K562 (cell line): ENCODE data around the gene SLC35D2. TPM values are rescaled to one million over a fixed set of nuclear protein-coding genes. Genes with fewer than 3 reads are reported as not detected.

Experiments
- ARID1B ChIP-seq: fragments of 450-650 bp; IDR thresholded peaks from 2 replicates; pipeline ENCODE4 v1.6.1; 2016; ENCODE audit warnings: antibody characterized with exemption, mild to moderate bottlenecking, inconsistent platforms
- ATF7 ChIP-seq: fragments of 450-650 bp; IDR thresholded peaks from 2 replicates; pipeline ENCODE4 v1.7.1; 2014; ENCODE audit warnings: mild to moderate bottlenecking, moderate library complexity
- C11orf30 ChIP-seq: fragments of 450-650 bp; IDR thresholded peaks from 2 replicates; pipeline ENCODE4 v1.6.1; 2016; ENCODE audit warnings: low read depth, mild to moderate bottlenecking
- DPF2 ChIP-seq: fragments of 450-650 bp; IDR thresholded peaks from 2 replicates; pipeline ENCODE4 v1.6.1; 2016
- HDAC1 ChIP-seq, 2 experiments: fragments of 450-650 bp; IDR thresholded peaks; 2 replicates each; pipeline ENCODE4 v1.6.1; 2016 to 2017; ENCODE audit warnings: inconsistent platforms in 1 of 2, mild to moderate bottlenecking in 1 of 2, moderate library complexity in 1 of 2
- PBX2 ChIP-seq, 2 experiments: IDR thresholded peaks in 1 of 2; conservative IDR thresholded peaks in 1 of 2; 2 replicates each; pipeline ENCODE4 v1.6.1; 2016; ENCODE audit warnings: low read depth in 2 of 2, mild to moderate bottlenecking in 1 of 2, missing compliant biosample characterization in 1 of 2, missing genetic modification characterization in 1 of 2, moderate library complexity in 1 of 2
- POLR2AphosphoS5 ChIP-seq: IDR thresholded peaks from 2 replicates; pipeline ENCODE4 v1.6.1; 2011; ENCODE audit warnings: mild to moderate bottlenecking, low read depth, low read length, moderate library complexity; ENCODE audit not compliant: control insufficient read depth, insufficient read depth
- RBM17 ChIP-seq: fragments of 200-400 bp; formaldehyde crosslinking; IDR thresholded peaks from 2 replicates; pipeline ENCODE4 v1.6.1; 2017; ENCODE audit warnings: low read depth, mild to moderate bottlenecking, low read length, borderline replicate concordance
- SIN3A ChIP-seq, 2 experiments: fragments of 150-350 bp in 1 of 2; IDR thresholded peaks; 2 replicates each; pipeline ENCODE4 v1.6.1; 2011 to 2016; ENCODE audit warnings: borderline replicate concordance in 2 of 2, low read depth in 2 of 2, low read length in 2 of 2, mild to moderate bottlenecking in 2 of 2, moderate library complexity in 2 of 2; ENCODE audit not compliant: control insufficient read depth in 1 of 2
- SMARCE1 ChIP-seq: fragments of 450-650 bp; IDR thresholded peaks from 2 replicates; pipeline ENCODE4 v1.7.1; 2016; ENCODE audit warnings: mild to moderate bottlenecking
- SREBF1 ChIP-seq: fragments of 150-350 bp; IDR thresholded peaks from 2 replicates; pipeline ENCODE4 v1.6.1; 2014; ENCODE audit warnings: antibody characterized with exemption, low read depth, low read length, borderline replicate concordance
- TARDBP ChIP-seq: fragments of 450-650 bp; IDR thresholded peaks from 2 replicates; pipeline ENCODE4 v1.6.1; 2016
- ZNF121 ChIP-seq: sonication (generic); formaldehyde crosslinking; conservative IDR thresholded peaks from 2 replicates; pipeline ENCODE4 v1.8.0; 2022; ENCODE audit warnings: missing genetic modification reagents
- ZNF274 ChIP-seq: IDR thresholded peaks from 2 replicates; pipeline ENCODE4 v1.6.1; 2011; ENCODE audit warnings: low read depth, mild to moderate bottlenecking, low read length, moderate library complexity, borderline replicate concordance
- polyA plus RNA-seq, 8 experiments: library from polyadenylated mRNA; depleted of rRNA in 4 of 8; stranded (reverse) in 5 of 8; unstranded in 3 of 8; fragments of >200 nt; fragmentation: Nextera tagmentation in 2 of 8; fragmentation: Illumina TruSeq in 1 of 8; extraction: Ambion mirVana in 2 of 8; extraction: Trizol in 1 of 8; gene quantifications; 2 replicates each; pipeline versions ENCODE4 v1.2.1 to v1.2.3, GENCODE V29; 2011 to 2014; ENCODE audit warnings: inconsistent platforms in 1 of 8, missing spikeins in 1 of 8
- total RNA-seq, 7 experiments: library from RNA; depleted of rRNA in 6 of 7; stranded (reverse); fragments of >200 nt in 6 of 7; fragmentation: Illumina TruSeq in 2 of 7; extraction: Trizol in 2 of 7; gene quantifications; 2 replicates each; pipeline versions ENCODE4 v1.2.1 to v1.2.3, GENCODE V29; 2011 to 2021; ENCODE audit warnings: low replicate concordance in 1 of 7
- TF ChIP-seq, protein P1 (sequence below): fragments of 450-650 bp; IDR thresholded peaks from 2 replicates; pipeline ENCODE4 v1.6.1; 2017; ENCODE audit warnings: antibody characterized with exemption, mild to moderate bottlenecking
- TF ChIP-seq, protein P2 (sequence below): sonication (generic); formaldehyde crosslinking; IDR thresholded peaks from 2 replicates; pipeline ENCODE4 v1.9.0; 2022; ENCODE audit warnings: mild to moderate bottlenecking, missing genetic modification reagents
- TF ChIP-seq, protein P3 (sequence below), 2 experiments: fragments of 200-800 bp in 1 of 2; sonication (Bioruptor generic) in 1 of 2; sonication (generic) in 1 of 2; formaldehyde crosslinking in 1 of 2; IDR thresholded peaks in 1 of 2; conservative IDR thresholded peaks in 1 of 2; 2 replicates each; pipeline versions ENCODE4 v1.5.0 to v1.6.1; 2016 to 2020; ENCODE audit warnings: missing compliant biosample characterization in 1 of 2, missing genetic modification characterization in 1 of 2, missing genetic modification reagents in 1 of 2

Gene SLC35D2
- total and polyA plus RNA-seq, 9 of the 15 experiments (the other 6 are each of a cell fraction or from before 2014, with no cell fraction given), result 2.9 to 14.9 (median 11.7) TPM

GRCh38 chr9:96413302-96414221 lies 30.1 kb upstream of the SLC35D2 start (continued):
- TF ChIP-seq, protein P1, sequence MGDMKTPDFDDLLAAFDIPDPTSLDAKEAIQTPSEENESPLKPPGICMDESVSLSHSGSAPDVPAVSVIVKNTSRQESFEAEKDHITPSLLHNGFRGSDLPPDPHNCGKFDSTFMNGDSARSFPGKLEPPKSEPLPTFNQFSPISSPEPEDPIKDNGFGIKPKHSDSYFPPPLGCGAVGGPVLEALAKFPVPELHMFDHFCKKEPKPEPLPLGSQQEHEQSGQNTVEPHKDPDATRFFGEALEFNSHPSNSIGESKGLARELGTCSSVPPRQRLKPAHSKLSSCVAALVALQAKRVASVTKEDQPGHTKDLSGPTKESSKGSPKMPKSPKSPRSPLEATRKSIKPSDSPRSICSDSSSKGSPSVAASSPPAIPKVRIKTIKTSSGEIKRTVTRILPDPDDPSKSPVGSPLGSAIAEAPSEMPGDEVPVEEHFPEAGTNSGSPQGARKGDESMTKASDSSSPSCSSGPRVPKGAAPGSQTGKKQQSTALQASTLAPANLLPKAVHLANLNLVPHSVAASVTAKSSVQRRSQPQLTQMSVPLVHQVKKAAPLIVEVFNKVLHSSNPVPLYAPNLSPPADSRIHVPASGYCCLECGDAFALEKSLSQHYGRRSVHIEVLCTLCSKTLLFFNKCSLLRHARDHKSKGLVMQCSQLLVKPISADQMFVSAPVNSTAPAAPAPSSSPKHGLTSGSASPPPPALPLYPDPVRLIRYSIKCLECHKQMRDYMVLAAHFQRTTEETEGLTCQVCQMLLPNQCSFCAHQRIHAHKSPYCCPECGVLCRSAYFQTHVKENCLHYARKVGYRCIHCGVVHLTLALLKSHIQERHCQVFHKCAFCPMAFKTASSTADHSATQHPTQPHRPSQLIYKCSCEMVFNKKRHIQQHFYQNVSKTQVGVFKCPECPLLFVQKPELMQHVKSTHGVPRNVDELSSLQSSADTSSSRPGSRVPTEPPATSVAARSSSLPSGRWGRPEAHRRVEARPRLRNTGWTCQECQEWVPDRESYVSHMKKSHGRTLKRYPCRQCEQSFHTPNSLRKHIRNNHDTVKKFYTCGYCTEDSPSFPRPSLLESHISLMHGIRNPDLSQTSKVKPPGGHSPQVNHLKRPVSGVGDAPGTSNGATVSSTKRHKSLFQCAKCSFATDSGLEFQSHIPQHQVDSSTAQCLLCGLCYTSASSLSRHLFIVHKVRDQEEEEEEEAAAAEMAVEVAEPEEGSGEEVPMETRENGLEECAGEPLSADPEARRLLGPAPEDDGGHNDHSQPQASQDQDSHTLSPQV, result peak; percentile 46; the same call in 1 of the 2 replicates
- TF ChIP-seq ATF7 (peak; percentile 29; the same call in 1 of the 2 replicates), SIN3A (IDR thresholded peaks at IDR 0.05; ENCODE audit: borderline replicate concordance in 2 of 2, control insufficient read depth in 1 of 2, low read depth in 2 of 2, low read length in 2 of 2) (no peak), TARDBP (no peak), SMARCE1 (peak; percentile 63; the same call in 1 of the 2 replicates), POLR2AphosphoS5 (0 out of 2 replicates have a peak, but pooled peaks have one; percentile 15), ZNF274 (no peak), ARID1B (peak; percentile 54; the same call in 1 of the 2 replicates), ZNF121 (CRISPR knock-in tag) (no peak), C11orf30 (peak; percentile 98), DPF2 (0 out of 2 replicates have a peak, but pooled peaks have one; percentile 18), SREBF1 (no peak), PBX2 (CRISPR knock-in tag; IDR thresholded peaks at IDR 0.05; ENCODE audit: low read depth) (no peak), PBX2 (tag; conservative IDR thresholded peaks at IDR 0.05; ENCODE audit: low read depth) (peak; percentile 46), HDAC1 (IDR thresholded peaks at IDR 0.05) (0 out of 4 replicates have a peak, but pooled peaks of 1 of the 2 experiments have one; percentile 28), RBM17 (no peak)
- TF ChIP-seq, protein P2, sequence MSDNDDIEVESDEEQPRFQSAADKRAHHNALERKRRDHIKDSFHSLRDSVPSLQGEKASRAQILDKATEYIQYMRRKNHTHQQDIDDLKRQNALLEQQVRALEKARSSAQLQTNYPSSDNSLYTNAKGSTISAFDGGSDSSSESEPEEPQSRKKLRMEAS (CRISPR knock-in tag), result peak; percentile 41; the same call in 1 of the 2 replicates
- TF ChIP-seq, protein P3, sequence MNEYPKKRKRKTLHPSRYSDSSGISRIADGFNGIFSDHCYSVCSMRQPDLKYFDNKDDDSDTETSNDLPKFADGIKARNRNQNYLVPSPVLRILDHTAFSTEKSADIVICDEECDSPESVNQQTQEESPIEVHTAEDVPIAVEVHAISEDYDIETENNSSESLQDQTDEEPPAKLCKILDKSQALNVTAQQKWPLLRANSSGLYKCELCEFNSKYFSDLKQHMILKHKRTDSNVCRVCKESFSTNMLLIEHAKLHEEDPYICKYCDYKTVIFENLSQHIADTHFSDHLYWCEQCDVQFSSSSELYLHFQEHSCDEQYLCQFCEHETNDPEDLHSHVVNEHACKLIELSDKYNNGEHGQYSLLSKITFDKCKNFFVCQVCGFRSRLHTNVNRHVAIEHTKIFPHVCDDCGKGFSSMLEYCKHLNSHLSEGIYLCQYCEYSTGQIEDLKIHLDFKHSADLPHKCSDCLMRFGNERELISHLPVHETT (CRISPR knock-in tag; conservative IDR thresholded peaks at IDR 0.05 in 1 of 2, IDR thresholded peaks at IDR 0.05 in 1 of 2), result peak in 1 of 2 experiments; percentile 44; a peak in 1 of 4 replicates
